ENCODE results near the gene TMEM231.

GRCh38 chr16:75578212-75578611 lies 22.2 kb upstream of the TMEM231 start:
- TF ChIP-seq CTCF (IDR thresholded peaks at IDR 0.05) (no peak), POLR2A (IDR thresholded peaks at IDR 0.05) (no peak)
